Stomach (tissue), 9 donors: Measurements from ENCODE around the gene PSMB5. TPM values are rescaled to one million over a fixed set of nuclear protein-coding genes. Genes with fewer than 3 reads are reported as not detected.

Source experiments
- DNase-seq, 2 donors: peaks; one replicate each; pipeline versions ENCODE4 v3.0.0 to v3.0.0-alpha.2; 2013 to 2019
- H3K27ac ChIP-seq, 5 donors: fragments of 200-600 bp in 4 of 5; sonication (generic) in 4 of 5; one replicate each; pipeline ENCODE4 v1.5.1; 2013 to 2019; ENCODE audit warnings: mild to moderate bottlenecking in 1 of 5, moderate library complexity in 1 of 5
- H3K27me3 ChIP-seq, 3 donors: fragments of 200-600 bp; sonication (generic); one replicate each; pipeline ENCODE4 v1.5.1; 2017 to 2019; ENCODE audit warnings: mixed run types in 1 of 3
- H3K36me3 ChIP-seq, 4 donors: fragments of 200-600 bp; sonication (generic); 1 replicate in 3 of 4; 2 replicates in 1 of 4; pipeline ENCODE4 v1.5.1; 2016 to 2019
- H3K4me1 ChIP-seq, 4 donors: fragments of 200-600 bp; sonication (generic); one replicate each; pipeline ENCODE4 v1.5.1; 2016 to 2019
- H3K4me3 ChIP-seq, 4 donors: fragments of 200-600 bp; sonication (generic) in 3 of 4; one replicate each; pipeline ENCODE4 v1.5.1; 2016 to 2019; ENCODE audit warnings: mild to moderate bottlenecking in 1 of 4
- H3K9me3 ChIP-seq, 4 donors: fragments of 200-600 bp; sonication (generic); one replicate each; pipeline ENCODE4 v1.5.1; 2016 to 2019
- CTCF ChIP-seq, 7 experiments: fragments of 450-650 bp in 4 of 7; fragments of 200-600 bp in 3 of 7; sonication (generic) in 3 of 7; IDR thresholded peaks; one replicate each; pipeline ENCODE4 v1.5.1; 2016 to 2019; ENCODE audit warnings: antibody characterized with exemption in 7 of 7, control low read depth in 2 of 7, mild to moderate bottlenecking in 1 of 7
- EP300 ChIP-seq: sonication (generic); formaldehyde crosslinking; IDR thresholded peaks from one replicate; pipeline ENCODE4 v1.6.1; 2017; ENCODE audit warnings: antibody characterized with exemption
- POLR2A ChIP-seq, 4 donors: fragments of 450-650 bp; IDR thresholded peaks; one replicate each; pipeline ENCODE4 v1.6.1; 2016; ENCODE audit warnings: antibody characterized with exemption in 4 of 4, control low read depth in 2 of 4, mild to moderate bottlenecking in 1 of 4, moderate library complexity in 1 of 4
- POLR2AphosphoS5 ChIP-seq, 3 donors: sonication (generic); formaldehyde crosslinking; IDR thresholded peaks; one replicate each; pipeline ENCODE4 v1.6.1; 2016; ENCODE audit warnings: antibody characterized with exemption in 3 of 3
- WGBS, 5 donors: extraction: QIAGEN DNeasy Blood & Tissue Kit in 3 of 5; methylation state at CpG; one replicate each; pipeline versions ENCODE4 v1.1.5 to v1.1.7; 2013 to 2018; 5-methylcytosine and 5-hydroxymethylcytosine counted together
- intact Hi-C: fragments of 100-400 bp; cut with DNase I; formaldehyde crosslinking; loops from one replicate; pipeline ENCODE4 v1.15.1; 2023; ENCODE audit warnings: low total_unique reads
- polyA plus RNA-seq, 3 donors: library from polyadenylated mRNA; stranded (reverse); fragments of 200-250 nt; gene quantifications; one replicate each; pipeline ENCODE4 v1.2.3, GENCODE V29; 2013
- total RNA-seq, 5 donors: library from RNA; depleted of rRNA; stranded (reverse); fragments of >200 nt; gene quantifications; one replicate each; pipeline versions ENCODE4 v1.1.0 to v1.2.3, GENCODE V29; 2014 to 2016
- donor health status: healthy with polysubstance abuse.
- donor health status: Bipolar disorder and iron deficiency.
- donor health status: healthy.

PSMB5 gene
- total and polyA plus RNA-seq, 8 donors = 34.4 to 147 (median 92.6) TPM

- Histone ChIP-seq H3K36me3 (peaks cover 61 to 77% (median 74%) of the 10 kb centered on the region in 4 donors), H3K9me3 (no peaks in the 10 kb centered on the region), H3K27me3 (no peaks in the 10 kb centered on the region), H3K4me1 (peaks cover 33 to 65% (median 52%) of the 10 kb centered on the region in 4 donors), H3K27ac (peak overlapping the region in 4 of 5 donors; percentile 14 to 89 (median 61)), H3K4me3 (peak overlapping the region in 1 of 4 donors; percentile 9)
- peak; percentile 84 to 96 for DNase-seq
- TF ChIP-seq CTCF (IDR thresholded peaks at IDR 0.05) (peak in 5 of 7 experiments; percentile 94 to 98 (median 97)), POLR2A (IDR thresholded peaks at IDR 0.05) (no peak), EP300 (no peak), POLR2AphosphoS5 (IDR thresholded peaks at IDR 0.05) (peak in 2 of 3 donors; percentile 59 to 76)
- WGBS, 5 donors = 25 to 29% (median 27%) methylated on average over 8 of the region's 8 CpGs
- intact Hi-C loops = no loop called here
Measured at GRCh38 chr14:23068789-23069412, 34.2 kb upstream of the PSMB5 start.

- WGBS, 5 donors = 73 to 81% (median 81%) methylated on average over 14 of the region's 14 CpGs
- intact Hi-C loops = no loop called here
- DNase-seq = no peak
- Histone ChIP-seq H3K4me1 (peaks cover 33 to 62% (median 50%) of the 10 kb centered on the region in 4 donors), H3K27me3 (no peaks in the 10 kb centered on the region), H3K27ac (peak overlapping the region in 3 of 5 donors; percentile 36 to 89 (median 86)), H3K36me3 (peaks cover 64 to 77% (median 74%) of the 10 kb centered on the region in 4 donors), H3K4me3 (peak overlapping the region in 1 of 4 donors; percentile 9), H3K9me3 (no peaks in the 10 kb centered on the region)
- TF ChIP-seq EP300 (no peak), POLR2AphosphoS5 (IDR thresholded peaks at IDR 0.05) (no peak), CTCF (IDR thresholded peaks at IDR 0.05) (no peak), POLR2A (IDR thresholded peaks at IDR 0.05) (no peak)
Measured at GRCh38 chr14:23067847-23068788, 33.4 kb upstream of the PSMB5 start.

GRCh38 chr14:23066855-23067744 lies 32.4 kb upstream of the PSMB5 start:
- DNase-seq = no peak
- WGBS, 5 donors = 85 to 91% (median 89%) methylated on average over 23 of the region's 23 CpGs
- H3K36me3 ChIP-seq = peaks cover 64 to 77% (median 75%) of the 10 kb centered on the region in 4 donors
- H3K9me3 ChIP-seq = no peaks in the 10 kb centered on the region
- no peak overlapping the region for H3K27ac ChIP-seq
- peaks cover 35 to 55% (median 47%) of the 10 kb centered on the region in 4 donors for H3K4me1 ChIP-seq
- no peaks in the 10 kb centered on the region for H3K27me3 ChIP-seq
- no peak overlapping the region for H3K4me3 ChIP-seq
- TF ChIP-seq CTCF (IDR thresholded peaks at IDR 0.05) = no peak
- no peak for TF ChIP-seq POLR2AphosphoS5 (IDR thresholded peaks at IDR 0.05)
- TF ChIP-seq POLR2A (IDR thresholded peaks at IDR 0.05) = no peak
- TF ChIP-seq EP300 = no peak
- intact Hi-C loops = no loop called here

- Histone ChIP-seq H3K27me3 (no peaks in the 10 kb centered on the region), H3K4me1 (peaks cover 34 to 55% (median 42%) of the 10 kb centered on the region in 4 donors), H3K27ac (no peak overlapping the region), H3K4me3 (no peak overlapping the region), H3K9me3 (no peaks in the 10 kb centered on the region), H3K36me3 (peaks cover 68 to 85% (median 83%) of the 10 kb centered on the region in 4 donors)
- WGBS, 5 donors = 79 to 91% (median 82%) methylated on average over 3 of the region's 3 CpGs
- intact Hi-C loops = no loop called here
- DNase-seq = no peak
- TF ChIP-seq CTCF (IDR thresholded peaks at IDR 0.05) = no peak
Measured at GRCh38 chr14:23066368-23066767, 31.7 kb upstream of the PSMB5 start.
